GM19397 (cell line): ENCODE data around the gene QPCT.

Experiments
- ATAC-seq: cut with Tn5 transposase; IDR thresholded peaks from one replicate; pipeline ENCODE4 v1.9.1; 2021; ENCODE audit warnings: mild to moderate bottlenecking, moderate library complexity; ENCODE audit not compliant: unreplicated experiment

Gene QPCT

GRCh38 chr2:37324786-37325624 is 19.4 kb upstream of the QPCT start, which contains the start of gene PRKD3:
Gene PRKD3, minus strand, starts transcription at chr2:37324833. Its CDS starts 8,309 bp downstream, at chr2:37316524.
- peak; percentile 82 for ATAC-seq

GRCh38 chr2:37325625-37326071 is 18.8 kb upstream of the QPCT start:
- ATAC-seq: no peak

DNA sequence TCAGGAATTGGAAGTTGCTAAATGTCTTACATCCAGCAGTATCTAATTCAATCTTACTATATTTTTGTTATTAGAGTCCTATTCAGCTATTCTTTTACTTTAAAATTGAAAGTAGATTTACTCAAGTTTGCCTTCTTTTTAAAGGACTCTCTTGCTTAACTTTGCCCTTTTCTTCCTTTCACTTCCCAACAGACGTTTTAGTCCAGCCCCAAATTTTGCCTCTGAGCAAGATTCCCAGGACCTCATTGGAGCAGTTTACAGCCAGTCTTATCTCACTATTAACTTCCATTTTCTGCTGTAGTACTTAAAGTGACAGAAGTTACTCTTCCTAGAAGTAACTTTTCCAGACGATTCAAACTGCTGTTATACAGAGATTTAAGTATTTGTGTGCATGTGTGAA is 18.1 kb upstream of the QPCT start:
- ATAC-seq: no peak

DNA sequence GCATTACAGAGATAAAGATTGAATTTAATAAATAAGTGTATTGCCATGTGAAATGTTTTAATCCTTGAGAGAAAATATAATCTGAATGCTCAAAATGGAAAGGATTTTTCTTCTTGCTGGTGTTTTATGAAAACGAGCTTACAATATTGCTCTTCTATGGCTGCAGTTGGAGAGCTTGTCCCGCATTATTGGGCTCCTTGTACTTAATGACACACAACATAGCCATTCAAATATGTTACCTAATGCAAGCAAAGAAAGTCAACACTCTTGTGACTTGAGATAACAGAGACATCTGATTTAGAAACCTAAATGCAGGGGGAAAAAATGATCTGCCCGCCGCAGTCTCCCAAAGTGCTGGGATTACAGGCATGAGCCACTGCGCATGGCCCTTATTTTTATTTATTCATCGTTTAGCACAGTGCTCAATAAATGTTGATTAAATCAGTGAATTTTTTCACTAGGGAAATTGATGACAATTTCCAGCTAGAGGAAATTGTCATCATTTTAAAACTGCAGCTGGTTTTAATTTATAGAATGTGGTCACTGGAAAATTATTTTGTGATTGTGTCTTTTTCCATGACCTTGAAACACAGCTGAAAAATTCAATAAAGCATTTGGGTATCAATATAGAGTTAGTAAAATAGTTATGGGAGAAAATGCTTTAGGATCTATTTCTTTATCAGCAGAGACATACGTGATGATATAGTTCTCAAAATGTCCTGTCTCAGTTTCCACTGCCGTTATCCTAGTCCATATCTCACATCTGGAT is 17.4 kb upstream of the QPCT start:
- ATAC-seq: no peak

GRCh38 chr2:37330681-37331080 is 13.7 kb upstream of the QPCT start:
- ATAC-seq: no peak

DNA sequence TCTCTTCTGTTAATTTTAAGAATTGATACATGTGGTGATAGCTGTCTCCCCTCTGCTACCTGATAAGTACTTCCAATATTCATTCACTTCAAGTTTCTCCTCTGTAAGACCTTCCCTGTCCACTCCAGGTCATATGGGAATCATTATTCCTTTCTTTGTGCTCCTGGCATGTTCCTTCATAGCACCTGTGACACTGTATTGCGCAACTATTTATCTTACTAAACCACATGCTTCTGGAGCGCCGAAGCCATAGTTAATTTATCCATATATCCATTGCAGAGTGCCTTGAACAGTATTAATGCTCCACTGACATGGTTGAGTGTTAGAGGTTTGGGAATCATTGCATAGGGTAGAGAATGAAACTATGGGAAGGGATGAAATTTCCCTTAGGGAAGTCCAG is 11.9 kb upstream of the QPCT start:
- ATAC-seq: no peak

DNA sequence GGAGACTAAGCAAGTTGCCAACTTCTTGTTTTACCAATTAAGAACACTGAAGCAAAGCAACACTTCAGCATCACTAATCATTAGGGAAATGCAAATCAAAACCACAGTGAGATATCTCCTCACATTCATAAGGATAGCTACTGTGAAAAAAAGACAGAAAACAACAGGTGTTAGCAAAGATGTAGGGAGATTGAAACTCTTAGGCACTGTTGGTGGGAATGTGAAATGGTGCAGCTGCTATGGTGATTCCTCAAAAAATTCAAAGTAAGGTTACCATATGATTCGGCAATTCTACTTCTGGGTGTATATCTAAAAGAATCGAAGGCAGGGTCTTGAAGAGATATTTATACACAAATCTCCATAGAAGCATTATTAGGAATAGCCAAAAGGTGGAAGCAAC is 11.2 kb upstream of the QPCT start:
- ATAC-seq: no peak

DNA sequence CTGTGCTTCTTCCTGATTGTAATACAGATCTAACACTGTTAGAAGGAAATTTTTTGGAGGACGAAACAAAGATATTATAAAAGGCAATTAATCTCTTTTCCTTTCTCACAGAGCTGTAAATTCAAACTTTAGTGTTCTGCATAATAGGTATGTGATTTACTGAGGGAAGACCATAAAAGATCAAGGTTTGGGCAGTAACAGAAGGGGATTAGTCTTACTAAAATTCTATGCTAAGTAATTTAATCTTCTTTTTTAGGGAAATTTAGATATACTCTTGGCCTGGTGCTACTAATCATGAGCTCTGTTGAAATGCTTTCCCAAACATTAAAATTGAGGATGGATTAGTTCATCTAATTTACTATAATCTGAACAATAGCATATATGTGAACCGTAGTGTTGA is 8.8 kb upstream of the QPCT start:
- no peak for ATAC-seq

- no peak for ATAC-seq
Measured at GRCh38 chr2:37337620-37338280, 6.7 kb upstream of the QPCT start.

- ATAC-seq: no peak
Measured at GRCh38 chr2:37338933-37339332, 5.5 kb upstream of the QPCT start.

GRCh38 chr2:37340637-37341036 is 3.8 kb upstream of the QPCT start:
- ATAC-seq: no peak

- ATAC-seq: no peak
Measured at GRCh38 chr2:37342591-37343220, 1.7 kb upstream of the QPCT start.

DNA sequence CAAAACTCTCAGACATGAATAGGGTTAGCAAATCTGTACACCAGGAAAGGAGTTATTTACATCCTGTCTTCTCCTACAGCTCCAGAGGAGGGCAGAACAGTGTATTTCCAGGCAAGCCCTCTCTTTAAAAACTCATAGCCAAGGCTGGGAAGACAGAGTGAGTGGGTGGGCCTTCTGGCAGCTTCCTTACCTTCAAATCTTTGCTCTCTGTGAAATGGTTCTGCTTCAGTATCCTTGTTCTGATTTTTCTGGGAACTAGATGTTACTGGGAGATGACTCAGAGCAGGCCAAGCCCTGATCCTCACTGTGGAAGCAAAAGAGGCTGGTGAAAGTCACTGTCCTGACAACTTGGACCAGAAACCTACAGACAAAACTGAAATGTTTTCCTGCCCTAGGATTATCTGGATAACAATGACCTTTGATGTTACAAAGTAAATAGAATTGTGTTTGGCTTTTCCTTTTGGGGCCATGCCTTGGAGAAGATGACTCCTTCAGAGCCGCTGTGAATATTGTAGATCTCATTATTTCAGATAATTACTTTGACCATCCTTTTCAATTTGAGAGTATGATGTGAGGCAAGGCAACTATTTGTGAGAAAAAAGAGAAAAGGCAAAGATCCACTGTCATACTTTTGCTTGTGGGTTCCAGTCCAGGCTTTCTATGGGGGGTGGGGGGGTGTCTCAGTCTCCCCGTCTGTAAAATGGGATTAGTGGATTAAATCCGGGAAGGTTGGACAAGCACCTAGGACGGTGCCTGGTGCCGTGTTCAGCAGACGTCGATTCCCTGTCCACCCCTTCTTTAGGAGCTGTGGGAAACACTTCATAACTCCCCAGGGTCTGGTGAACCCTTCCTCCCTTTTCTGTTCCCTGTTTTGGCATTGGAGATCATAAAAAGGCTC is 644 bp upstream of the QPCT start:
- ATAC-seq: no peak

DNA sequence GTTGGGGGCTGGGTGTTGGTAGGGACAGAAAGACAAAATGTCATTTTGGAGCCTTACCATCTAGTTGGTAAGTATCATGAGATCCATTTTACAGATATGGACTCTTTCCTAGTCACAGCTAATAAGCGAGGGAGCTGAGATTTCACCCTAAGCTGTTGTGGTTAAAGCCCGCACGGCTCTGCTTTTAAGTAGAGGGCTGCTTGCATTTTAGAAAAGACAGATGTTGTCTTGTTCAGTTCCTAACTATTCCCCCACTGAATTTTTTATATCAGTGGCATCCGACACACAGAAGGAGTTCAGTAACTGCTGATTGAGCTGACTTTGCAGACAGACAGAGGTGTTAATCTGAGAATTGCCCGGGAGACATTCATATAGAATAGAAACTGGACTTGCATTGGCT is 3.7 kb downstream of the QPCT start:
- no peak for ATAC-seq

DNA sequence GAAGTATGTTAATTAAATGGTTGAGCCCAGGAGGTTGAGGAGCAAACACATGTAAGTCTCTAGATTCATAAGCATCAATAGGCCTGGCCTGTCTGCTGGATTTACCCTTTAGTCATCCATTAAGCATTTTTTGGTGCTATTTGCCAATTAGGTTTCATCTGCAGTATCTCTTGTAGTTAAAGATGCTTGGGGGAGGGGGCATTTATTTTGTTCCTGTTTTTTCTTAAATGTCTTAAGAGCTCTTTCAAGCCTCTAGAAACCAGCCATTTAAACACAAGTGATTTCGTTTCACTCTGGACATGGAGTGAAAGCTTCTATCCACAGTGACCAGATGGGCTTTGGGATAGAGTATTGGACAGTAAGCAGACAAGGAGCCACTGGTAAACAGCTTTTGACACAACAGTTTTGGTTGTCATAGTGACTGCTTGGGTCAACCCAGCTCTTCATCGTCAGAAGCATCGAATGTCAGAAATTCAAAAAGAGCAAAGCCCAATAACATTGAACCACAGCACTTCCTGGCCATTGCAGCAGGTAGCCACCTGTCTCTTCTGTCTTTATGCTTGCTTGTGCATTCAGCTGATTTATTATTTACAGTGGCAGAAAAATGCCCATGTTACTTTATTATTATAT is 4.9 kb downstream of the QPCT start:
- ATAC-seq: no peak

- peak; percentile 75 for ATAC-seq
Measured at GRCh38 chr2:37350034-37350433, 5.6 kb downstream of the QPCT start.

GRCh38 chr2:37354531-37354930 is 10.1 kb downstream of the QPCT start:
- ATAC-seq: no peak

GRCh38 chr2:37355735-37356134 is 11.3 kb downstream of the QPCT start:
- no peak for ATAC-seq

DNA sequence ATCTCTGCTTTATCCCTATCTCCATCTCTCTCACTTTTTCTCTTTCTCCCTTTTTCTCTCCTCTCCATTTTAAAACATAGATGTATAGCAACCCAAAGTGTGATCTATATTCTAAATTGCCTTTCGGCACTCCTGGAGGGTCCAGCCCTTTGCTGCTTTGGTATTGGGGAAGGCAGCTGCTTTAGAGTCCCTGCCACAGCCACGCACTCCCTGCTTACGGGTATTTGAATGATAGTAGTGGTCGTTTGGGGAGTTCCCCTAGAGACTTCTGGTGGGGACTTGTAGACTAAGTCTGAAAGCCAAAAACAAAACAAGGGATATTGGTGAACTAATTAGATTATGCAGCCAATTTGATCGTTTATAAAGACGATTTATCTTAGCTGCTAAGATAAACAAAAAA is 11.9 kb downstream of the QPCT start:
- ATAC-seq: no peak

DNA sequence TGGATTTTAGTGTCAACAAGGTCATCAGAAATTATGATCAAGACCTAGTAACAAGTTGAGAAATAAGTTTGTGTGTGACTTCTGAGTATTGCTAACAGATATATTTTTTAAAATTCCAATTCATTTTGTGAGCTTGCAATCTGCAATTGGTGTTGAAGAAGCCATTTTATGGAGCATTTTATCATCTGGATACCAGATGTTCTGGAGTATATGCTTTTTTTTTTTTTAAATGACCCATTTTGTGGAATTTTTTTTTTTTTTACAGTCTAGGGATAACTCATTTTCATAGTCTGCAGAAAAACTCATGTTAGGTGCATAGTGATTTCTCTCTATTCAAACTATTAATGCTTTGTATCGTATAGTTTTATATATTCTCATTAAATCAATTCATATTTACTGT is 12.6 kb downstream of the QPCT start:
- ATAC-seq: no peak
